Testis (tissue), 3 donors: Measurements from ENCODE around the gene MYH3. TPM values are rescaled to one million over a fixed set of nuclear protein-coding genes. Genes with fewer than 3 reads are reported as not detected.

ENCODE experiments used
- DNase-seq: peaks from one replicate; pipeline ENCODE4 v3.0.0-alpha.2; 2019
- H3K27ac ChIP-seq, 2 donors: fragments of 200-600 bp; sonication (generic); one replicate each; pipeline ENCODE4 v1.5.1; 2019
- H3K27me3 ChIP-seq: fragments of 200-600 bp; sonication (generic); one replicate; pipeline ENCODE4 v1.5.1; 2019
- H3K36me3 ChIP-seq: fragments of 200-600 bp; sonication (generic); one replicate; pipeline ENCODE4 v1.5.1; 2017; ENCODE audit warnings: low read depth; ENCODE audit errors: missing control alignments
- H3K4me1 ChIP-seq: fragments of 200-600 bp; sonication (generic); one replicate; pipeline ENCODE4 v1.5.1; 2019
- H3K4me3 ChIP-seq, 2 donors: fragments of 200-600 bp; sonication (generic); one replicate each; pipeline ENCODE4 v1.5.1; 2017 to 2019
- H3K9me3 ChIP-seq: fragments of 200-600 bp; sonication (generic); one replicate; pipeline ENCODE4 v1.5.1; 2017
- CTCF ChIP-seq, 3 experiments: fragments of 450-650 bp in 2 of 3; fragments of 200-600 bp in 1 of 3; sonication (generic) in 1 of 3; IDR thresholded peaks; one replicate each; pipeline ENCODE4 v1.5.1; 2016 to 2019; ENCODE audit warnings: antibody characterized with exemption in 3 of 3, mild to moderate bottlenecking in 2 of 3, moderate library complexity in 1 of 3
- POLR2A ChIP-seq: fragments of 450-650 bp; IDR thresholded peaks from one replicate; pipeline ENCODE4 v1.6.1; 2017; ENCODE audit warnings: antibody characterized with exemption, mild to moderate bottlenecking, moderate library complexity
- WGBS, 2 donors: methylation state at CpG; one replicate each; pipeline ENCODE4 v1.1.5; 2018; 5-methylcytosine and 5-hydroxymethylcytosine counted together
- intact Hi-C: fragments of 100-400 bp; cut with DNase I; formaldehyde crosslinking; loops from one replicate; pipeline ENCODE4 v1.15.1; 2023; ENCODE audit warnings: low total_unique reads
- polyA plus RNA-seq: library from polyadenylated mRNA; stranded (reverse); fragments of 350-450 nt; fragmentation: Illumina TruSeq; extraction: RNeasy Lipid Tissue Mini Kit (QIAGEN cat#74804); gene quantifications from one replicate; pipeline ENCODE4 v1.2.3, GENCODE V29; 2014; ENCODE audit warnings: low read depth, low replicate concordance; ENCODE audit not compliant: insufficient read depth
- total RNA-seq, 2 donors: library from RNA; depleted of rRNA; stranded (reverse); fragments of >200 nt; gene quantifications; one replicate each; pipeline ENCODE4 v1.2.3, GENCODE V29; 2016

Gene MYH3
- total and polyA plus RNA-seq, 3 donors from 2014 or later = 18.1 to 35.3 (median 19.3) TPM

GRCh38 chr17:10640475-10640874 is 16.6 kb downstream of the MYH3 start:
- no peaks in the 10 kb centered on the region for H3K36me3 ChIP-seq
- no peaks in the 10 kb centered on the region for H3K9me3 ChIP-seq
- no peaks in the 10 kb centered on the region for H3K27me3 ChIP-seq
- intact Hi-C loops = loop anchor here (10.0 kb wide), 1 partner anchor 204 kb away; no protein-coding TSS in a partner anchor
- no peak overlapping the region for H3K4me3 ChIP-seq
- no peak overlapping the region for H3K27ac ChIP-seq
- TF ChIP-seq POLR2A = no peak
- no peak for TF ChIP-seq CTCF (IDR thresholded peaks at IDR 0.05)
- no peaks in the 10 kb centered on the region for H3K4me1 ChIP-seq
- 37 to 67% methylated on average over 3 of the region's 3 CpGs for WGBS, 2 donors
- no peak for DNase-seq

DNA sequence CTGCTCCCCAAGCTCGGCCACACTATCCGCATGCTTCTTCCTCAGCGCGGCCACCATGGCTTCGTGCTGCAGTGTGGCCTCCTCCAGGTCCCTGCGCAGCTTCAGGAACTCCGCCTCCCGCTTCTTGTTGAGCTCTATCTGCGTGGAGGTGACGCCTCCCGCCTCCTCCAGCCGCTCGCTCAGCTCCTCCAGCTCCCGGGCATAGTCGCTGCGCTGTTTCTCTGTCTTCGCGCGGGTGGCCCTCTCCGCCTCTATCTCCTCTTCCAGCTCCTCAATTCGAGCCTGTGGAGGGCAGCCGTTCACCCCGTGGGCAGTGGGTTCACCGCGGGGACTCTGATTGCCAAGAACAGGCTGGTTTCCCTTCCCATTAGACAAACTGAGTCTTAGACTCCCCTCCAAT is 19.0 kb downstream of the MYH3 start:
- Histone ChIP-seq H3K27me3 (no peaks in the 10 kb centered on the region), H3K9me3 (no peaks in the 10 kb centered on the region), H3K36me3 (no peaks in the 10 kb centered on the region), H3K27ac (no peak overlapping the region), H3K4me1 (no peaks in the 10 kb centered on the region), H3K4me3 (no peak overlapping the region)
- WGBS, 2 donors = 89 to 93% methylated on average over 25 of the region's 25 CpGs
- TF ChIP-seq CTCF (IDR thresholded peaks at IDR 0.05) (no peak), POLR2A (no peak)
- DNase-seq = no peak
- intact Hi-C loops = no loop called here

GRCh38 chr17:10635290-10635689 is 21.8 kb downstream of the MYH3 start:
- no peaks in the 10 kb centered on the region for H3K36me3 ChIP-seq
- TF ChIP-seq CTCF (IDR thresholded peaks at IDR 0.05) (no peak), POLR2A (no peak)
- DNase-seq = no peak
- no peak overlapping the region for H3K27ac ChIP-seq
- 92 to 95% methylated on average over 14 of the region's 14 CpGs for WGBS, 2 donors
- intact Hi-C loops = no loop called here
- no peaks in the 10 kb centered on the region for H3K27me3 ChIP-seq
- no peaks in the 10 kb centered on the region for H3K9me3 ChIP-seq
- no peaks in the 10 kb centered on the region for H3K4me1 ChIP-seq
- no peak overlapping the region for H3K4me3 ChIP-seq

- no peaks in the 10 kb centered on the region for H3K36me3 ChIP-seq
- intact Hi-C loops = no loop called here
These were observed 23.2 kb downstream of the MYH3 start for GRCh38 chr17:10633738-10634379.

More at GRCh38 chr17:10633738-10634379, 23.2 kb downstream of the MYH3 start:
- DNase-seq = no peak
- Histone ChIP-seq H3K4me1 (no peaks in the 10 kb centered on the region), H3K9me3 (no peaks in the 10 kb centered on the region), H3K27me3 (no peaks in the 10 kb centered on the region), H3K27ac (no peak overlapping the region), H3K4me3 (no peak overlapping the region)
- TF ChIP-seq CTCF (IDR thresholded peaks at IDR 0.05) (no peak), POLR2A (no peak)
- WGBS, 2 donors = 92 to 93% methylated on average over 15 of the region's 15 CpGs
